HG03439 (cell line): Measurements from ENCODE around the gene RPS19.
"Not testable (repeated sequence)": the region's sequence is repeated elsewhere in the genome, so short reads cannot be mapped to it uniquely, and the experiment has no call there.

Experiments used
- ATAC-seq: cut with Tn5 transposase; IDR thresholded peaks from one replicate; pipeline ENCODE4 v1.9.1; 2021; ENCODE audit warnings: mild to moderate bottlenecking, moderate library complexity; ENCODE audit not compliant: unreplicated experiment

Gene RPS19

DNA sequence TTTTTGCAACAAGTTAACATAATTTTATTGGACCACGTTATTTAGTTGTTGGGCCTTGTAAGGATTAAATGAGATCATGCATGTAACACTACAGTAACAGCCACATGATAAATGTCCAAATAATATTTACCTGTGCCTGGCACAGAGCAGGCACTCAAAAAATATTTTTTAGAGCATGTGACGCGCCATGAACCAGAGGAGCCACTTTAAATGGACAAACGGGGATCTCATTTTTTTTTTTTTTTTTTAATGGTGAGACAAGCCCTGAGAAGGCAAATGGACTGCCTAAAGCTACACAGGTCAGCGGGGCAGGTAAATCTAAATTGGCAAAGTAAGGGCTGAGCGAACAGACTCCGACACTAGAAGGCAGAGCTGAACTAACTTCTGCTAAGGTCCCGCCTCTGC, 840 bp upstream of the RPS19 start:
- ATAC-seq: no peak

DNA sequence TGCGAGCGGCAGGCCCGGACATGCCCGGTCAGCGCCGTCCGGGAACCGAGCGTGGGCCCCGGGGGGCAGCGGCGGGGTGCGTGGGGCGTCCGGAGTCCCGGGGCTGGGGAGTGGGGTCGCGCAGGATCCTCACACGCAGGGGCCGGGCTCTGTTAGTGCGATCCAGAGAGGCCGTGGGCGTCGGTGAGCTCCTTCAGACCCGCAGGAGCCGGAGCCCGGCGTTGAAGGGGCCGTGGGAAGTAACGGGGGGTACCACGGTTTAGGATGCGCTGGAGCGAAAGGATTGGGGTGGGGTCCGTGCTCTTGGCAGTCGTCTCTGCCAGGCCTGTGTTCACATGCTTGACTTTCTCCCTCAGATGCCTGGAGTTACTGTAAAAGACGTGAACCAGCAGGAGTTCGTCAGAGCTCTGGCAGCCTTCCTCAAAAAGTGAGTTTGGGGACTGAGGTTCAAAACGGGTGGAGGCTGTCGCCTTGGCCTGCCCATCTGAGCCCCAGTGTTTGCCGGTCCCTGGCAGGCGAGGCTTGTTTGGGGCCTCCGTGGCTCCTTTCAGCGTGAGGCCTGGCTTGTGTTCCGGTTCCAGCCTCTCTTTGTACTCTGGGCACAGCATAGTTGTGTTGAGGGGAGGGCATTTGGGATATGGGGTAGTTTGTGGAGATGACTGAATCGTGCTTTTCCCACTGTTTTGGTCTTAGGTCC, 512 bp downstream of the RPS19 start:
- ATAC-seq: no peak

DNA sequence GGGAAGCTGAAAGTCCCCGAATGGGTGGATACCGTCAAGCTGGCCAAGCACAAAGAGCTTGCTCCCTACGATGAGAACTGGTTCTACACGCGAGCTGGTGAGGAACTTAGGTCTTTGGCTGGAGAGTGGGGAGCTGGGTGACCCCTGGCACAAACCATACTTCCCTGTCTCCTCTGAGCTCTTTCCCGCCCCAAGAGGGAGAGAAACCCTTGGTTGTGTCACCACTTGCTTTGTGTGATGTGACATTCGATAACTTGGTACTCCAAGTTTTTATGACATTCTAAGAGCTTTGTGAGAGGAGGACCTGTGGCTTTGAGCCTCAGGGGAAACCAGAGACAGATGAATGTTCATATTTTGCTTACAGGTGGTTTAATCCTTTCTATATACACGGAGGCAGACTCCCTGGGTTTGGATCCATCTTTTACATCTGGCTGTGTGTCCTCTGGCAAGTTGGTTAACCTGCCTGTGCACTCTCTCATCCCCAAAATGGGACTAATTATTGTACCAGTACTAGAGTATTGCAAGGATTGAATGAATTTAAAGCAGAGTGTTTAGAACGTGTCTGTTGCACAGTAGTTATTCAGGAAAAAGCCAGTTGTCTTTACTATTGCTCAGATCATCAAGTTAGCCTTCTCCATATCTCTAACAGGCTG, 1.2 kb downstream of the RPS19 start:
- ATAC-seq: no peak

DNA sequence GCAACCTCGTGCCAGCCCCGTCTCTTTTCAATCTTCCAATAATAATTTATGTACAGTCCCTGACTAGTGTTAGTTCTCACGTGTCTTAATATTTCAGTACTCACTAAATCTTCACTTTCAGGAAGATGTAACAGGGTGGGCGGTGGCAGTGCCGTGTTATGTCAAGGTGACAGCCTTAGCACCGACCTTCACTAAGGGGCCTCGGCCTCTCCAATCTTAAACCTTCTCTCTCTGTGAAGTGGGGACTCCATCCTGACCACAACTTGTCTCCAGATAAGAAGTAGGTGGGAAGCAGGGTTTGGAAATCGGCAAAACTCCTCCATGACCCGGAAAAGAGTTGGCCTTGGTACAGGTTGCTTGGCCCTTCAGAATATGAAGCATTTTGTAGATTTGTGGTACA, 1.8 kb downstream of the RPS19 start:
- ATAC-seq: no peak

DNA sequence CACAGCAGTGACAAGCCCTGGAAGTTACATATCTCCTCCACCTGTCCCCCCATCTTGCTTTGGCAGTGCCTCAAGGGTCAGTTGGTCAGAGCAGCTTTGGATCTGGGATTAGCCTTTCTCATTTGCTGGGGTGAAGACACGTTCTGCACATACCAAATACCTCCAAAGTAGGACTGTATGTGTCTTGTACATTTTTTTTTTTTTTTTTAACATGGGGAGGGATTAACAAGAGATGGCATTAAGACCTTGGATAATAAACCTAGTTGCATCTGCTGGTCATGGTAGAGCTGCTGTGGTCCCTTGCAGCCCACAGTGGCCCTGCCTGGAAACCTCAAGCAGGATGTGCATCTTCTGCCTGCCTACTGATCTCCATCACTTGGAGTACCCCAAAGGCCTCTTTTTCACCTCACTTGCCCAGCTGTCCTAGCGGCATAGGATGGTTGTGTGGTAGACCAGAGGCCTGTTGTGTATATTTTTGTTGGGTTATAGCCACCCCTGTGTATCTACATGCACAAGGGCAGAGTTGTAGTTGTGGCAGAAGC, 2.5 kb downstream of the RPS19 start:
- no peak for ATAC-seq

DNA sequence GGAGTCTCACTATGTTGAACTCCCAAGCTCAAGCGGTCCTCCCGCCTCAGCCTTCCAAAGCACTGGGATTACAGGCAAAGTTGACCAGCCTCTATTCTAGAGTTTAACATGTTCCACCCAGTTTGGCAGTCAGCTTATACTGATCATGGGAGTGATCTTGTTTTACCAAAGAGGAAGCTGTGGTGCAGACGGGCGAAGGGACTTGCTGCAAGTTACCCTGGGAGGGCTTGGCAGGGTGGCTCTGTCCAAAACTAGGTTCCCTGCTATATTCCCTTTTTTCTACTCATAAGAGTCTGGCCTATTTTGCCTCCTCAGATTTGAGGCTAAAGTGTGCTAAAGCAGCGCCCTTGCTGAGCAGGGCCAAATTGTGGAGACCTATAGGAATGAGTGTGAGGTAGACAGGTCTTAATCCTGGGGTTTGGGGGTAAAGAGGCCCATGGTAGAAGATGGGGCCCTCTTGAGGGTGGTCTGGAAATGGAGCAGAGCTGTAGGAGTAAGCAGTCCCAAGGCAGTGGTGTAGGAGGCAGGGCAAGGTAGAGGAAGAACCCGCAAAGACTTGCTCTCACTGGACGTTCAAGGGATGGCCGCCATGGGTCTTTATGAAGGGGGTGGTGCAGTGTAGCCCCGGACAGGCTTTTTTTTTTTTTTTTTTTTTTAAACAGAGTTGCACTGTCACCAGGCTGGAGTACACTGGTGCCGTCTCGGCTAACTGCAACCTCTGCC, 3.3 kb downstream of the RPS19 start:
- no peak for ATAC-seq

DNA sequence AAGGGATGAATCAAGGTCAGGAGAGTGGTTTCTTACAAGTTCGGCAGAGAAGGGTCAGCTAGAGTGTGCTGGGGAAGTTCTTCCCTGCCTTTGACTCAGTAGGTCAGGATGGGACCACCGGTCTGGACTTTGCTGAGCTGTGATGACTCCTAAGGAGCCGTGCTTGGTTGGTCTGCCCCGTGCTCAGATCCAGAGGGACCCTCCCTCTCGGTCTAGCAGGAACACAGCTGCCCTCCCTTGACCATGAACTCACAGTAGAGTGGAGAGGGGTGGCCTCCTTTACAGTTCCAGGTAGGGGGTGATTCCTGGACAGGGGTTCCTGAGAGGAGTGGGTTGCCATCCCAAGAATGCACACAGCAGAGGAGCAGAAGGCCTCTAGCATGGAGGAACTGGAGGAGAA, 4.3 kb downstream of the RPS19 start:
- no peak for ATAC-seq

DNA sequence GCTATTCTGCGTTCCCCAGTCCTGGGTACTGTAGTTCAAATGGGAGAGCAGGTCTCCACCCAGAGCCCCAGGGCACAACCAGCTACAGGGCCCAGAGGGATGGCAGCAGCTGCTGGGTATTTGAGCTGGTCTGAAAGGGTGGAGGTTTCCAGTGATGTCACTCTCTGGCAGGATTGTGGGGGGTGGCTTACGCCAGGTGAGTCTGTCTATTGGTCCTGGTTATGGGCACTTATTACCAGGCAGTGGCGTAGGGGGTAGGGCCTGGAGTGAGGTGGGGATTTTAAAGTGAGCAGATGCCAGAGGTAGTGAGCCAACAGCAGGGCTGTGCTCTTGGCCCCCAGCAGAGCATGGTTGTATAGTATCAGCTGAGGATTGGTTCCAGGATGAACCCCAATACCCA, 6.2 kb downstream of the RPS19 start:
- ATAC-seq: no peak

DNA sequence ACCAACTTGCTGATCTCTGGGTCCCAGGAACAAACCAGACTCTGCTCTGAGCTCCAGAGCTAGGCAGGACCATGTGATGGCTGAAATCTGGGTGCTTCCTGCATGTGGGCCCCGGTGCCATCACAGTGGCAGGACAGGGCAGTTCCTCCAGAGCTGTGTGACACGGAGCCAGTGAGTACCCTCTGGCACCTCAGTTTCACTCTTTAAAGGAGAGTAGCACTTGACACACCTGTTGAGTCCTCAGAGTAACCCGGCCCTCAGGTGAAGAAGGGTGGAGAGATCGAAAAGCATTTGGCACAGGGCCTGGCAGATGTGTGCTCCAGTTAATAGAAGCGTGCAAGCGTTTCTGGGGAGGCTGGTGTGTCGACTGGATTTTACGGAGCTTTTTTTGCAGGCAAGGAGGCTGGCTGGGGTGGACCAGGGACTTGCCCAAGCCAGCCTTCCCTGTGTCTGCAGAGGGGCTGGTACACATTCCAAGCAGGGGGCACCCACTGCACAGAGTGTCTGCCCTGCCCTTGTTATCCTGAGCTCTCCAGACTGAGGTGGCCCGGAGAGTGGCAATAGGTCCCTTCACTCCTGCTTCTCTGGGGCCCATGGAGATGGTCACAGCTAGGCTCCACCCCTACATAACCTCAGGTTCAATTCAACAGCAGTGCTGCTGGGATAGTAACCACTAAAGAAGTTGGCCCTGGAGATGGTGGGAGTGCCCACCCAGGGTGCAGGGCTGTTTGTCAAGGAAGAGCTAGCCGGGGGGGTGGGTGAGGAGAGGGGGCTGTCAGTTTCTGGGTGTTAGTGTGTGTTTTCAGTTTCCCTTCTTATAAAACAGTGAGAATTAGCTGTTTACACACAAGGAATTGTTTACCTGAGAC, 8.3 kb downstream of the RPS19 start:
- no peak for ATAC-seq

DNA sequence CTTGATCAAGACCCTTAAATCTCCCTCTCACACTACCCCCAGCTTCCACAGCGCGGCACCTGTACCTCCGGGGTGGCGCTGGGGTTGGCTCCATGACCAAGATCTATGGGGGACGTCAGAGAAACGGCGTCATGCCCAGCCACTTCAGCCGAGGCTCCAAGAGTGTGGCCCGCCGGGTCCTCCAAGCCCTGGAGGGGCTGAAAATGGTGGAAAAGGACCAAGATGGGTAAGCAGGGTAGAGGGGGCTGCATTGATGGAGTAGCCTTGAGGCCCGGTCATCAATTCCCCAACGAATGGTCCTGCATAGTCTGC, 8.9 kb downstream of the RPS19 start:
- ATAC-seq: no peak

DNA sequence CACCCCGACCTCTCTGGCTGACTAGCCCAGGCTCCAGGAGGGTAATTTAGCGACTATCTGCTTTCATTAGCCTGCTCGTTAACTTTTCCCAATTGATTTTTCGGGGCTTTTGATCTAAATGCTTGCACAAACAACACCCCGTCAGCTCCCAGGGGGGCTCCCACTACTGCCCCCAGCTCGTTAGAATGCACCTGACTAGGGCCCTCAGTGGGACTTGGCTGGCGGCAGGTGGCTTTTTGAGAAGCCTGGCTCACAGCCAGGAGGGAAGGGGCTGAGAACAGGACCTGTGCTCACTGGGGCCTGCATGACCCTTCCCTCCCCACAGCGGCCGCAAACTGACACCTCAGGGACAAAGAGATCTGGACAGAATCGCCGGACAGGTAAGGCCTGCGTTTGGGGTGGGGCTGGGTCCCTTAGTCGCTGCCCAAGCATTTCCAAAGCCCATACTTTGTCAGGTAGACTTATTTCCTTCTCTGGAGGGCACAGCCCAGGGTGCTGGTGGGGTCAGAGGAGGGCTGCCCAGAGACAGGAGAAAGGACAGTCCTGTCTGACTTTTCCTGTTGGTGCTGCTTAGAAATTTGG, 9.4 kb downstream of the RPS19 start:
- no peak for ATAC-seq

DNA sequence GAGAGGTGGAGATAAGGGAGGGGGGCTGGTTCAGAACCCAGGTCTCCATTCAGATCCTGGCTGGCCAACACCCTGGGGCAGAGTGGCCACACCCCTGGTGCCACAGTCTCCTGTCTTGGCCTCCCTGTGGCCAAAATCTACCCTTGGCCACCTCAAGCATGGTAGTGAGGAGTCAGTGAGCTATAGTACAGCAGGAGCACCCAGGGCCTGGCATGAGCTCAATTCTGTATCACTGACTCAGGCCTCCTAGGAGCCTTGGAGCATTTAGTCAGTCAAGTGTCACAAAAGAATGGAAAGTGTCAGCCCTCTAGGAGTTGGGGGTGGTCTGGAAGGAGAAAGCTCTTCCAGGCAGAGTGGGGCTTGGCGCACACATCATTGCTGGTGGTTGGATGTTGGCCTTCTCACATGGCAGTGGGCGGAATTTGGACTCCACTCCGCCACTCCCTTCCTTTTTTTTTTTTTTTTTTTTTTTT, 10.4 kb downstream of the RPS19 start:
- ATAC-seq: no peak

DNA sequence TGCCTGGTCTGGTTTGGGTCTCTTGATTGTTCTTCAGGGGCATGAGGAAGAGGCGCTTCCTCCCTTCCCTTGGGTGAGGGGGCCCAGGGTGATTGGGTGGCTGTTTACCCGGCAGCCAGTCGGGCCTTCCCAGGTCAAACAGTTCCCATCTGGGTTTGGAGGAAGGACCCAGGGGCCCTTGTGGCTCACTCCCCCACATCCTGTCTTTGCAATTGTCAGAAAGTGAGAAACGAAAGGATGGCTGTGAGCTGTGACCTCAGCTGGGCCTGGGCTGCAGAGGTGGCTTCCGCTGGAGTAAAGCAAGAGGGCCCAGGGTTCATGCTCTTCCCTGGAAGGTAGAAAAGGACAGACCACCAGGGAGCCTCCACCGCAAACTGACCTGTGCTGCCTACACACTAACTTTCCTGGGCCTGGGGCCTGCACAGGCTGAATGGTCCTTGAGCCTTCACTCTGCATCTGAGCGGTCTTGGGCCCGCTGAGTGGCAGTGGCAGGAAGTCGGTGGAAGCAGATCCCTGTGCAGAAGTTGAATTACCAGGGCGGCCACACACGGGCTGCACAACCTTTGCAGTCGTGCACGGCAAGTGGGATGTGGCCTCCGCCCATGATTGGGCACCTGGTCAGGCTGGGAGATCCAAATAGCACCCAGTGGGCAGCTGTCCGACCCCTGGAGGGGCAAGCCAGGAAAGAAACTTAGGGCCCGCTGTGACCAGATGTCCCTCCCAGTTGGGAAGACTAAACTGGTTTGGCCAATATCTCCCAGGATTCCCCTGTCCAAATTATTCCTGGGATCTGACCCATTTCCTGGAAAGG, 11.7 kb downstream of the RPS19 start:
- ATAC-seq: peak; percentile 47

DNA sequence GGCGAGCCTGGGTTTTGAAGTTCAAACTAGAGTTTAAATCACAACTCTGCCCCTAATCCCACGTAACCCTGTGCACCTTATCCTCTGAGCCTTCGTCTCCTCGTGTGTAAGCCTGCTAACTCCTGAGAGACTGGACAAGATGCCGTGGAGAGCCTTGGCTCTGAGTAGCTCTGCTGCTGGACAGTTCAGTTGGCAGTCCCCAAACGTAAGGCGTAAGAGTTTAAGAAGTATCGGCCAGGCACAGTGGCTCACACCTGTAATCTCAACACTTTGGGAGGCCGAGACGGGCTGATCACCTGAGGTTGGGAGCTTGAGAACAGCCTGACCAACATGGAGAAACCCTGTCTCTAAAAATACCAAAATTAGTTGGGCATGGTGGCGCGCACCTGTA, 12.3 kb downstream of the RPS19 start:
- no peak for ATAC-seq

DNA sequence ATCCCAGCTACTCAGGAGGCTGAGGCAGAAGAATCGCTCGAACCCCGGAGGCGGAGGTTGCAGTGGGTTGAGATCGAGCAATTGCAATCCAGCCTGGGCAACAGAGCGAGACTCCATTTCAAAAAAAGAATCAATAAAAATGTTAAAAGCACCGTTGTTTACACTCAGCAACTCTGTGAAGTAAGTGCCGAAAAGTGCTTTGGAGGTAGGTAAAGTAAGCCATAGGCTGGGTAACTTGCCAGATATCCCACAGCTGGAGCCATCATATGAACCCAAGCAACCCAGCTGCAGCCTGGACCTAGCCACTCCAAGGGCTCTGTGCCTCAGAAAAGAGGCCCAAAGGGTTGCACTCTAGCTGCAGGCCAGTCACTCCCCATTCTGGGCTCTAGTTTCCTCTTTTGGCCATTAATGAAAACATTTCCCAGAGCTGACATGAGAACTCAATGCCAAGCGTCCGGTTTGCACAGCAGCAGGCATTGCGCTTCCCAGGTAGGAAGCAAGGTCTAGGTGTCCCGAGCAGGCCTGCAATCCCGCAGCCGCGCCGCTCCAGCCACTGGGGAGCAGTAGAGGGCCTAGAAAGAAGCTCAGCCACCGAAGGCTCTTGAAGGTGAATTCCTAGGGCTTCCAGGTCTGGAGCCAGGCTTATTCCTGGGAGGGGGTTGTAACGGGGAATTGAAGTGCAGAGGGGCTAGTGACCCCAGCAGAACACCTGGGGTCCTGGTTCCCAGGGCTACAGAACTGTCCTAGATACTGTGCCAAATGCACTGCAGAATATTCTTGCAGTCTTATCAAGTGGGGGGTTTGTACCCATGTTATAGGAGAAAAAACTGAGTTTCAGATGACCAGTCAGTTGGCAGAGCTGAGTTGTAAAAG, 13.0 kb downstream of the RPS19 start:
- ATAC-seq: no peak

DNA sequence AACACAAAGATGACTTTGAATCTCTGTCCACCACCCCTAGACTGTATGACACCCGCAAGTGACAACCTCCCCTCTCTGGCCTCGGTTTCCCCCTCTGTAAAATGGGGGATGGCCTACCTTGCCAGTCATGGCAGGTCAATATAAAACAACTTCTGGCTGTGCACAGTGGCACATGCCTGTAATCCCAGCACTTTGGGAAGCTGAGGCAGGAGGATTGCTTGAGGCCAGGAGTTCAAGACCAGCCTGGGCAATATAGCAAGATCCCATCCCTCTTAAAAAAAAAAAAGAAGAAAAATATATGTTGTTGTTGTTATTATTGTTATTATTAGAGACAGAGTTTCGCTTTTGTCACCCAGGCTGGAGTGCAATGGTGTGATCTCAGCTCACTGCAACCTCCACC, 15.9 kb downstream of the RPS19 start:
- ATAC-seq: not testable (repeated sequence)

DNA sequence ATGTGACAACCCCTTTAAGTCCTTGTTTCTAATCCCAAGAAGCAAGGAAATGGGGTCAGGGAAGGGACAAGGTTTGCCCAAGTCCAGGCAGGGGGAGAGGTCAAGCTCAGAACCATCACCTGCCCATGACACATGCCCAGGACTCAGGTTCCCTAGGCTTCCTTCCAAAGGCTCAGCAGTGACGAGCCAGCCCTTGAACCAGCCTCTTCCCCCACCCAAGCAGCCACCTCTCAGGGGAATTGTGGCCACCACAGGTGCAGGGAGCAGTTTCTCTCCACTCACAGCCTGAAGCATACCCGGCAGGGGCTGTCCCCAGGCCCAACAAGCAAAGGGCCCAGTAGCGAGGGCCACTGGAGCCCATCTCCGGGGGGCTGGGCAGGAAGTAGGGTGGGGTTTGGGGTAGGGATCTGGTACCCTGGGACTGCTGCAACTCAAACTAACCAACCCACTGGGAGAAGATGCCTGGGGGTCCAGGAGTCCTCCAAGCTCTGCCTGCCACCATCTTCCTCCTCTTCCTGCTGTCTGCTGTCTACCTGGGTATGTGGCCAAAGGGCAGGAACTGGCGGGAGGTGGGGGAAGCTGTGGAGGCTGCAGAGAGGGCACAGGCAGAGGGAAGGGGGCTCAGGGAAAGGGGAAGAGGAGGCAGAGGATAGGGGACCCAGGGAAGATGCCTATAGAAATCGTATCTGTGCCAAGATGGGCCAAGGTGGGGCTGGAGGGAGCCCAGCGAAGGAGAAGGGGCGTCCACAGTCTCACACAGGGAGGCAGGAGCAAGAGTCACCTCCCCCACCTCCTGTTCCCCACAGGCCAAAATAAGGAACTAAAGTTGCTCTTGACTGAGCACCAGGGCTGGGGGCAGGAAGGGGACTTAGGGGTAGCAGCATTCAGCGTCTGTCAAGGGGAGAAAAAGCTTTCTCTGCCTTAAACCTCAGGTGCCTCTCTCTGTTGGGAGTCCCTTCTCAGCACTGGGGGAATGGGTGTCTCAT, 17.1 kb downstream of the RPS19 start, which contains the start of gene CD79A:
CD79A (plus strand) TSS at position 433 of the 986 bp plus-strand sequence; CDS start at position 459, 26 bp downstream.
- ATAC-seq: peak; percentile 56
